ENCODE measurements around the gene PSTPIP1. TPM values are rescaled to one million over a fixed set of nuclear protein-coding genes. Genes with fewer than 3 reads are reported as not detected.
"Not testable (repeated sequence)": the region's sequence is repeated elsewhere in the genome, so short reads cannot be mapped to it uniquely, and the experiment has no call there.

Gene PSTPIP1
- polyA plus RNA-seq (ENCODE audit: insufficient read length in 4 of 4), result 1 to 10 TPM in 2 of 4 donors, under 1 TPM in 2; 0.69 to 1.2 (median 0.99) TPM

GRCh38 chr15:76994971-76995945, at the start of gene PSTPIP1:
TSS of gene PSTPIP1 (plus strand) at chr15:76995126. CDS start at chr15:76995574, 448 bp downstream.
- DNase-seq (ENCODE audit: low read depth in 4 of 4, low spot score in 3 of 4), result no peak

DNA sequence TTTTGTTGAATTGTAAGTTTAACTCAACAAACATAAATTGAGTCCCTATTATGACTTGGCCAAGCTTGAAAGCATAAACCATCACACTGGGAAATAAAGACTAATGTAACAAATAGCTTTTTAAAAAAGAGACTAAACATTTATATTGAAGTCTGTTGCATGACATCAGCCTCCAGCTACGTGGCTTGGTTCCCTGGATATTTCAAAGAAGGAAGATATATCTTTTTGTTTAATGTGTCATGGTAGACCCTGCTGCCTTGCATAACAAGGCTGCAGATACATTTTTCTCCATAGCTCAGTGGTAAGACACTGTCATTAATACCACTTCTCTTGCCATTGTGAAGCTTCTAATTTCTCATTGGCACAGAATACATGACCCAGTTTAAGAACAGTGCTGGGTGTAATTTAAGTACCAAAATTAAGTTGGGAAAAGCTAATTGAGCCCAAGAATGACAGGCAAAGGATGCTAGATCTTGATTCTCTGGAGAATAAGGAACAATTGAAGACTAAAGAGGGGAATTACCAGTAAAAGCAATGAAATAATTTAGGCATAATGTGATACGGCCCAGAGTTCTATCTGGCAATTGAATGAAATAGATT, 49.3 kb upstream of the PSTPIP1 start:
- DNase-seq (ENCODE audit: low read depth in 4 of 4, low spot score in 3 of 4), result no peak

GRCh38 chr15:76947454-76947853, 47.5 kb upstream of the PSTPIP1 start:
- DNase-seq (ENCODE audit: low read depth in 4 of 4, low spot score in 3 of 4), result no peak

DNA sequence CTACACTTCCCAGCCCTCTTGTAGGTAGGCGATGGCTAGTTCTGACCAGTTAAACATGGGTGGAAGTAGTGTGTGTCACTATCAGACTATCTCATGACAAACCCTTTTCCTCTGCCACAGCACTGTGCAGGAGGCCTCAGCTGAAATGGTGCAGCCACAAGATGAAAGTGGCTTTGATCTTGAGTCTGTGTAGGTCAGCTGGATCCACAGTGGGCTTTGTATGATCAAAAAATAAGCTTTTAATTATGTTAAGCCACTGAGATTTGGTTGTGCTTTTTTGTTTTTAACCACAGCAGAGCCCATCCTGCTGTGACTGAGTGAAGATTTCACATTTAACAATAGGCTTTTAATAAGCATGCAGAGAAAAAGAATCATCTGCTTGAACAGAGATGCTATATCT, 43.7 kb upstream of the PSTPIP1 start:
- no peak for DNase-seq (ENCODE audit: low read depth in 4 of 4, low spot score in 3 of 4)

DNA sequence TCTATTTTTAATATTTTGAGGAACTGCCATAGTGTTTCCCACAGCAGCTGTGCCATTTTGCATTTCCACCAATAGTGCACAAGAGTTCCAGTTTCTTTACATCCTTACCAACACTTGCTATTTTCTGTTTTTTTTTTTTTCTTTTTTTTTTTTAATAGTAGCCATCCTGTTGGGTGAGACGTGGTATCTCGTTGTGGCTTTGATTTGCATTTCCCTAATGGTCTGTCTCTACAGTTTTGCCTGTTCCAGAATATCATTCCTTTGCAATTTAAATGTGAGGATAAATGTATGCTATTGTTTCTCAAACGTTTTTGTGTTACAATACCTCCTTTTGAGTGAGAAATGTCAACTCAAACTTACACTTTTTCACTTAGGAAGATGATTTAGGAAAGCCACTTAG, 41.0 kb upstream of the PSTPIP1 start:
- no peak for DNase-seq (ENCODE audit: low read depth in 4 of 4, low spot score in 3 of 4)

GRCh38 chr15:76954744-76955143, 40.2 kb upstream of the PSTPIP1 start:
- no peak for DNase-seq (ENCODE audit: low read depth in 4 of 4, low spot score in 3 of 4)

DNA sequence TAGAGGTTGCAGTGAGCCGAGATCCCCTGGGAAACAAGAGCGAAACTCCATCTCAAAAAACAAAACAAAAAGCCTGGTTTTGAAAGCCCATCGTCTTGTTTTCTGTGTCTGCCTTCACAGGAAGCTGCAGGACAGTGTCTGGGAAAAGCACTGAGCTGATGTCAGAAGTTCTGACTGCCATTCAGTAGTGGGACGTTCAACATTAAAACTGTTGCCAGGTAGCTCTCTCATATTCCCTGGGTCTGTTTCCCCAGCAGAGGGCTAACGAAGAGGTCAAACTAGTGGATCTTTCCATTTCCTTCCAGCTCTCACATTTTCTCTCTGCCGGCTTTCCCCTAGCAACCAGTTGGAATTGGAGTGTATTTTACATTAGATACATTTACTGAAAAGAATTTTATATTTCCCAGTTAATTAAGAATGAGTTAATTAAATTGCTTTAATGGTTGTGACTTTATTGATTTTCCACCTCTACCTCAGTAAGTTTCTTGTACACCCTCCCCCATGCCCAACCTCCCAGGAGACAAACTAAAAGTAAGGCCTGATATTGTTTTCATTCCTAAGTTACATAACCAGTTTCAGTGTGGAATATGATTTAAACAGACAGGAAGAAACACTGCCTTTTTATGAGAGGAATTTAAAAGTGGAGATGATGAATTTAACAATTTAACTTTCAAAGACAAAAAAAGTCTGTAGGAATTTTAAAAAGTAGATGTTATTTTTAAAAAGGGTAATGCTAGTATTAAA, 33.5 kb upstream of the PSTPIP1 start:
- no peak for DNase-seq (ENCODE audit: low read depth in 4 of 4, low spot score in 3 of 4)

GRCh38 chr15:76962337-76963013, 32.5 kb upstream of the PSTPIP1 start:
- no peak for DNase-seq (ENCODE audit: low read depth in 4 of 4, low spot score in 3 of 4)

DNA sequence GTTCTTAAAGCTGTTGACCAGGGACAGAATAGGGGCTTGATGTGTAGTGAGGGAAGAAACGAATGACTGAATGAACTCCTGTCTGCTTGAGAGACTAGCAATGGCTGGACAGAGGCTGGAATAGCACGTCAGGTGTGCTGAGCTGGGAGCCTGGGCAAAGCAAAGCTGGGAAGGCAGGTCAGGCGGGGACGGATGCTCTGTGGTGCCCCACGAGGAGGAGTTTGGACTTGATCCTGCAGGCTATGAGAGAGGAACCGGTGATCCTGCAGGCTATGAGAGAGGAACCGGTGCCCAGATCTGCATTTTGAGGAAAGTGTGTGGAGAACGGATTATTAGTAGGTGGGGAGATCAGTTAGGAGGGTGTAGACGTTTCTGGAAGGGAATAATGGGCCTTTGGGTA, 31.3 kb upstream of the PSTPIP1 start:
- no peak for DNase-seq (ENCODE audit: low read depth in 4 of 4, low spot score in 3 of 4)

DNA sequence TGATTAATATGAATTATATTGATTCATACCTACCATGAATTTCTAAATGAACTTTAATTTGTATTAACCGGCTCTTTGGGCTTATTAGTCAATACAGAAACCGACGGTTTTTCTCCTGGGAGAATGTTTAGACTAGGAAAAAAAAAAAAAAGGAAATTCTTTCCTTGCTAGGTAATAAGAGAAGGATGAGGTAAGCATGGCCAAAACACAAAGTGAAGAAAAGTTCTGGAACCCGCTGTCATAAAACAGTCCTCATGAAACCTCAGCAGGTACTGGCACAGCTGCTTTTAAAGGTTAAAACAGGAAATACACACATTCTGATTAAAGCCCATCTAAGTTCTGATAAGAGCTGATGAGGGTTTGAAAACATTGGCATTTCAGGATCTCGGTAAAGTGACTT, 30.8 kb upstream of the PSTPIP1 start:
- no peak for DNase-seq (ENCODE audit: low read depth in 4 of 4, low spot score in 3 of 4)

DNA sequence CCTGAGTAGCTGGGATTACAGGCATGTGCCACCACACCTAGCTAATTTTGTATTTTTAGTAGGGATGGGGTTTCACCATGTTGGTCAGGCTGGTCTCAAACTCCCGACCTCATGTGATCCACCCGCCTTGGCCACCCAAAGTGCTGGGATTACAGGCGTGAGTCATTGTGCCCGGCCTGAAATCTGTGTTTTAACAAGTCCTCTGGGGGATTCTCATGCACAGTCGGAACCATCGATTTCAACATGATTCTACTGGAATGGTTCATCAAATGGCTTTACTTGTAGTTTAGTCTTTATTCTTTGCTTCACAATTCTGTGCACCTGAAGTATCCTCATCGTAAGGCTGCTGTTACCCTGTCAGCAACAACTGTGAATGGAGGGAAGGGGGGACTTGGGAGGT, 28.9 kb upstream of the PSTPIP1 start:
- DNase-seq (ENCODE audit: low read depth in 4 of 4, low spot score in 3 of 4), result not testable (repeated sequence)

DNA sequence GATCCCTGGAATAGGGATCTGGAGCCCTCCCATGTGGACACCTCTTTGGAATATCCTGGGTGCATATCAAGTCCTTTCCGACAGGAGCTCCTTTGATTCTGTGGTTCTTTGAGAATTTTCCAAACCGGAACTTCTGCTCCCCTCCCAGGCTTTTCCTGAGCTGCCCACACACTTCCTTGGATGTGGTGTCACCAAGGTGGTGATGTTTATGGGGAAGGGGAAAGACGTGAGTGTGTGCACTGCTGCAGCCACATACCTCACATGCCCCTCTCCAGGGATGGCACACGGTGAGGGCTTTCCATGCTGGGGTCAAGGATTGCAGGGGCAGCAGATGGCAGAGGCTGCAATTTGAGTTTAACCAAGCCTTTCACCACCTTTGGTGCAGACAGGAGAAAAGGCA, 27.9 kb upstream of the PSTPIP1 start:
- no peak for DNase-seq (ENCODE audit: low read depth in 4 of 4, low spot score in 3 of 4)

DNA sequence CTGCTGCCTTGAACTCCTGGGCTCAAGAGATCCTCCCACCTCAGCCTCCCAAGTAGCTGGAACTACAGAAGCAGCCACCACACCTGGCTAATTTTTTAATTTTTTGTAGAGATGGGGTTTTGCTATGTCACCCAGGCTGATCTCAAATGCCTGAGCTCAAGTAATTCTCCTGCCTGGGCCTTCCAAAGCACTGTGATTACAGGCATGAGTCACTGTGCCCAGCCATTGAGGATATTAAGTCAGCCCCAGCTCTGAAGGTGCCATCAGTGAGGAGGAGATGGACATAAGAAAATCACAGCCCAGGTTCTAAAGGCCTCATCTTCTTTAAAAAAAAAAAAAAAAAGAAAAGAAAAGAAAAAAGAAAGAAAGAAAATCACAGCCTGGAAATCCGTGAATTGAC, 26.6 kb upstream of the PSTPIP1 start:
- DNase-seq (ENCODE audit: low read depth in 4 of 4, low spot score in 3 of 4), result no peak

- no peak for DNase-seq (ENCODE audit: low read depth in 4 of 4, low spot score in 3 of 4)
These were observed 22.3 kb upstream of the PSTPIP1 start for GRCh38 chr15:76972389-76973361.

GRCh38 chr15:76973362-76973743, 21.6 kb upstream of the PSTPIP1 start:
- no peak for DNase-seq (ENCODE audit: low read depth in 4 of 4, low spot score in 3 of 4)

DNA sequence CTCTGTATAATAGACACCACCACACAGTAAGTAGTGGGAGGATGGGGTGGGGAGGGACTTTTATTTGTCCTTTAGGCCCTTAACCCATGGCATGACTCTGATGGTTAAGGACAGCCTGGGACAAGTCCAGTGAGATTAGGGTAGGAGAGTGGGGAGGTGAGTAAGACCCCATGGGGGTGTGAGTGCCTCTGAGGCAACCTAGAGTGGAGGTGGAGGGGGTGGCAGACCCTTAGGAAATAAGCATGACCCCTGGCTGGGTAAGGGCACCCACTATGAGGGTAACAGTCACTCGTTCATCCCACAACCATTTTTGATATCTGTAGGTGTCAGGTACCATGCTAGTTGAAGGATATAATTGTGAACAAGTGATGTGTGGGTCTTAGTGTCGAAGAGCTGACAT, 21.0 kb upstream of the PSTPIP1 start:
- no peak for DNase-seq (ENCODE audit: low read depth in 4 of 4, low spot score in 3 of 4)

DNA sequence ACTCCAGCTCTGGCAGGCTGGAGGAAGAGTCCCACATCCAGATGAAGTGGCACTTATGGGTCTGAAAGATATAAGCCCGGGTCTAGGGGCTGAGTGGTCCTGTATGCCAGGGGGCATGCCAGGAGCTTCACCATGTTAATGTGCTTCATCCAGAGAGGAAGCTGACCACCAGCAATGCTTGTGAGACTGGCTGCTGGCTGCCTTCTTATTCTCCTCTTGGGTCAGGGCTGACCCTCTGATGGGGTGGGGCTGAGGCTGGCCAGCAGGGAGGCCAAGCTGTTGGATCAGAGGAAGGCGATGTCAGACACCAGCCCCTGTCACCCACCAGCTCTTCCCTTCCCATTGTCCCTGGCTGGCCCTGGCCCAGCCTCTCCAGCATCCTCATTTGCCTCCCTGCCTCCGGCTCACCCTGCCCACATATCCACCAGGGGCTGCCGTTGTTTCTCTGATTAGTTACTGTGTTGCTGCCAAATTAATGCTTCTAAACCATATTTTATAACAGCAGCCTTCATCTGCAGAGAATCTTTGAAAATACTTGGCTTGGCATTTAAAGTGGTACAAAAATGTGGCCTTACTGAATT, 20.4 kb upstream of the PSTPIP1 start:
- DNase-seq (ENCODE audit: low read depth in 4 of 4, low spot score in 3 of 4), result no peak

GRCh38 chr15:76976141-76976540, 18.8 kb upstream of the PSTPIP1 start:
- DNase-seq (ENCODE audit: low read depth in 4 of 4, low spot score in 3 of 4), result no peak
